ENCODE results near the gene TRPT1. TPM values are rescaled to one million over a fixed set of nuclear protein-coding genes. Genes with fewer than 3 reads are reported as not detected.

Gene TRPT1
- total and polyA plus RNA-seq, 12 donors: 17.9 to 205 (median 59.6) TPM

- intact Hi-C loops (cut with DNase I): no loop called here
- H3K27ac ChIP-seq: peak overlapping the region in 3 of 5 donors; percentile 64 to 92 (median 89)
These were observed 9.6 kb upstream of the TRPT1 start for GRCh38 chr11:64235437-64236161.

GRCh38 chr11:64234647-64235379 is 8.8 kb upstream of the TRPT1 start:
- Histone ChIP-seq H3K27me3 (no peaks in the 10 kb centered on the region), H3K27ac (peak overlapping the region in 4 of 5 donors; percentile 57 to 92 (median 76)), H3K9me3 (replicated peaks in 1 of 3) (no peaks in the 10 kb centered on the region), H3K4me3 (peak overlapping the region; percentile 18 to 94 (median 72)), H3K4me1 (replicated peaks in 1 of 2) (peaks cover 5 to 34% of the 10 kb centered on the region in 2 donors), H3K36me3 (replicated peaks in 1 of 2) (peaks cover 0 to 19% of the 10 kb centered on the region in 2 donors)
- DNase-seq: peak in 4 of 7 donors; percentile 52 to 69 (median 56)
- TF ChIP-seq CTCF (IDR thresholded peaks at IDR 0.05) (peak in 1 of 6 experiments; percentile 21), POLR2A (IDR thresholded peaks at IDR 0.05) (peak in 1 of 2 donors; percentile 14)
- 1 to 7% (median 4%) methylated on average over 3 to 77 of the region's 80 CpGs for WGBS, 4 donors
- intact Hi-C loops (cut with DNase I): no loop called here

More at GRCh38 chr11:64235437-64236161, 9.6 kb upstream of the TRPT1 start:
- H3K36me3 ChIP-seq (replicated peaks in 1 of 2): peaks cover 0 to 19% of the 10 kb centered on the region in 2 donors
- H3K9me3 ChIP-seq (replicated peaks in 1 of 3): no peaks in the 10 kb centered on the region
- no peak for TF ChIP-seq POLR2A (IDR thresholded peaks at IDR 0.05)
- TF ChIP-seq CTCF (IDR thresholded peaks at IDR 0.05): no peak
- peak in 3 of 7 donors; percentile 20 to 35 (median 28) for DNase-seq
- WGBS, 4 donors: 44 to 66% (median 54%) methylated on average over 1 to 12 of the region's 12 CpGs
- H3K27me3 ChIP-seq: no peaks in the 10 kb centered on the region
- peak overlapping the region in 2 of 4 donors; percentile 51 to 92 for H3K4me3 ChIP-seq
- peaks cover 12 to 40% of the 10 kb centered on the region in 2 donors for H3K4me1 ChIP-seq (replicated peaks in 1 of 2)

GRCh38 chr11:64233913-64234586 is 8.1 kb upstream of the TRPT1 start, which contains the start of gene VEGFB:
Gene VEGFB (plus strand): TSS chr11:64234584. CDS start chr11:64234834, 250 bp downstream.
- intact Hi-C loops (cut with DNase I): no loop called here
- TF ChIP-seq CTCF (IDR thresholded peaks at IDR 0.05) (no peak), POLR2A (IDR thresholded peaks at IDR 0.05) (peak; percentile 38 to 63)
- DNase-seq: peak in 6 of 7 donors; percentile 67 to 87 (median 74)
- peaks cover 0 to 19% of the 10 kb centered on the region in 2 donors for H3K36me3 ChIP-seq (replicated peaks in 1 of 2)
- peaks cover 5 to 34% of the 10 kb centered on the region in 2 donors for H3K4me1 ChIP-seq (replicated peaks in 1 of 2)
- 1 to 5% (median 4%) methylated on average over 4 to 57 of the region's 62 CpGs for WGBS, 4 donors
- peak within 1 kb of the TSS; percentile 18 to 94 (median 72) for H3K4me3 ChIP-seq
- H3K27me3 ChIP-seq: no peaks in the 10 kb centered on the region
- peak within 1 kb of the TSS in 4 of 5 donors; percentile 57 to 92 (median 76) for H3K27ac ChIP-seq
- no peaks in the 10 kb centered on the region for H3K9me3 ChIP-seq (replicated peaks in 1 of 3)

- TF ChIP-seq CTCF (IDR thresholded peaks at IDR 0.05): no peak
- no peak for TF ChIP-seq POLR2A (IDR thresholded peaks at IDR 0.05)
- Histone ChIP-seq H3K4me1 (replicated peaks in 1 of 2) (peaks cover 5 to 35% of the 10 kb centered on the region in 2 donors), H3K9me3 (replicated peaks in 1 of 3) (no peaks in the 10 kb centered on the region), H3K27ac (no peak overlapping the region), H3K36me3 (replicated peaks in 1 of 2) (peaks cover 0 to 9% of the 10 kb centered on the region in 2 donors), H3K27me3 (no peaks in the 10 kb centered on the region), H3K4me3 (no peak overlapping the region)
- 83 to 93% (median 87%) methylated on average over 8 of the region's 8 CpGs for WGBS, 4 donors
- intact Hi-C loops (cut with DNase I): no loop called here
- no peak for DNase-seq
These were observed 7.0 kb upstream of the TRPT1 start for GRCh38 chr11:64232967-64233315.
